OCI-LY1 (cell line): Measurements from ENCODE around the gene NRP1.

Experiments
- CTCF ChIP-seq: fragments of 200-600 bp; sonication (generic), shearing (Covaris generic); IDR thresholded peaks from 2 replicates; pipeline ENCODE4 v1.5.1; 2017; ENCODE audit warnings: mild to moderate bottlenecking, antibody characterized with exemption, low read length, moderate library complexity, mixed read lengths
- EZH2 ChIP-seq: fragments of 200-600 bp; sonication (generic), shearing (Covaris generic); IDR thresholded peaks from 2 replicates; pipeline ENCODE4 v1.8.0; 2017; ENCODE audit warnings: borderline replicate concordance, mixed run types, mild to moderate bottlenecking, antibody characterized with exemption, low read length, moderate library complexity, mixed read lengths

GRCh38 chr10:33153968-33154327 is 180.5 kb downstream of the NRP1 start:
- TF ChIP-seq CTCF, result no peak
- TF ChIP-seq EZH2, result no peak
